HUES64 (cell line): ENCODE results near the gene CDKN2D. TPM values are rescaled to one million over a fixed set of nuclear protein-coding genes. Genes with fewer than 3 reads are reported as not detected.

Source experiments
- H3K27ac ChIP-seq: 2 replicates; pipeline ENCODE4 v1.7.0; 2013; ENCODE audit warnings: low read depth, low read length, inconsistent platforms
- H3K27me3 ChIP-seq: 2 replicates; pipeline ENCODE4 v1.6.1; 2013; ENCODE audit warnings: mild to moderate bottlenecking, low read length; ENCODE audit not compliant: insufficient read depth
- H3K36me3 ChIP-seq: 2 replicates; pipeline ENCODE4 v1.6.1; 2013; ENCODE audit warnings: mild to moderate bottlenecking, low read length; ENCODE audit not compliant: insufficient read depth
- H3K4me1 ChIP-seq: 2 replicates; pipeline ENCODE4 v1.6.1; 2013; ENCODE audit warnings: mild to moderate bottlenecking, low read length, moderate library complexity; ENCODE audit not compliant: insufficient read depth
- H3K4me3 ChIP-seq: 2 replicates; pipeline ENCODE4 v1.5.1; 2013; ENCODE audit warnings: mild to moderate bottlenecking, low read length, moderate library complexity
- H3K9ac ChIP-seq: 2 replicates; pipeline ENCODE4 v1.6.1; 2013; ENCODE audit warnings: mild to moderate bottlenecking, low read depth, low read length
- H3K9me3 ChIP-seq: 2 replicates; pipeline ENCODE4 v1.6.1; 2013; ENCODE audit warnings: low read depth, low read length; ENCODE audit not compliant: insufficient read depth
- WGBS: fragments of 150-250, 120-280 bp; methylation state at CpG from one replicate; pipeline ENCODE4 v1.1.7; 2013; ENCODE audit warnings: missing lambda C conversion rate; 5-methylcytosine and 5-hydroxymethylcytosine counted together
- polyA plus RNA-seq, 2 experiments: library from polyadenylated mRNA; stranded (reverse); fragments of 50-300 nt; gene quantifications; one replicate each; pipeline ENCODE4 v1.2.3, GENCODE V29; 2013

The CDKN2D gene
- polyA plus RNA-seq (2013, experiment 1 of 2): 2.4 TPM
- polyA plus RNA-seq (2013, experiment 2 of 2): 3.7 TPM

DNA sequence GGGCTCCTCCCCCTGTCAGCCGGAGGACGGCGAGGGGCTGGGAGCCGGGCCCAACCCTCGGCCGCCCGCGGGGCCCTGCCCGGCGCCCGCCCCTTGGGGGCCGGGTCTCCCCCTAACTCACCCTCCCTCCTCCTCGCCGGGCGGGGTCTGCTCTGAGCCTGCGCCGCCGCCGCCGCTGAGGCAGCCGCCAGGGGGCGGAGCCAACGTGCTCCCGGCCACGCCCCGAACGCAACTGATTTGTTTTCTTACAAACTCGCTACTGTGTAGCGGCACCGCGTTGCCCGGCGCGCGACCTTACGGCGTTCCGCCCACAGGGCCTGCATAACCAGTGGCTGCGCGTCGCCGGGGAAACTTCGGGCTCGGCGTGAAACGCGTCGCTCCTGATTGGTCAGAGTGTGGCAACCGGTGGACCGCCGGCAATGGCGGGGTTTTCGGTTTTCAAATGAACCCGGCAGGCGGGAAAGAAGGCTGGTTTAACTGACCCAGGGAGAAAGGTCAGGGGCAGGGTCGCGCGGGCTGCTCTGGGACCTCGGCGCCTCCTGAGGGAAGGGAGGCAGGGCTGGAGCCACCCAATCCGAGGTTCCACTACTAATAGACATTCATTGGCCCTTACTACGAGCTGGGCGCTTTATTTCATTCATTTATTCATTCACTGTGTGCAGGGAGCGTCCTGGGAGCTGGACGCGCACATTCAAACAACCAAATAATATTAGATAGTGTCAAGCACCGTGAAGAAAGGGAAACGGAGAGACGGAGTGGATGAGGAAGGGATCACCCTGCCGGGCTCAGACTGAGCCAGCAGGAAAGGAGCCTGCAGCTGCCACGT, at the start of gene CDKN2D:
CDKN2D (minus strand) TSS at position 154 of the 826 bp plus-strand sequence. CDS start 326 bp downstream, outside the sequence.
- Histone ChIP-seq H3K4me1 (0 out of 2 replicates have a peak, but pooled peaks cover 12% of the 10 kb centered on the region), H3K27ac (peak within 1 kb of the TSS; percentile 99), H3K9ac (peak within 1 kb of the TSS; percentile 97), H3K4me3 (peak within 1 kb of the TSS; percentile 85), H3K36me3 (peaks cover 4% of the 10 kb centered on the region), H3K9me3 (no peaks in the 10 kb centered on the region), H3K27me3 (peaks cover 22% of the 10 kb centered on the region)
- under 1% methylated on average over 69 of the region's 71 CpGs for WGBS

DNA sequence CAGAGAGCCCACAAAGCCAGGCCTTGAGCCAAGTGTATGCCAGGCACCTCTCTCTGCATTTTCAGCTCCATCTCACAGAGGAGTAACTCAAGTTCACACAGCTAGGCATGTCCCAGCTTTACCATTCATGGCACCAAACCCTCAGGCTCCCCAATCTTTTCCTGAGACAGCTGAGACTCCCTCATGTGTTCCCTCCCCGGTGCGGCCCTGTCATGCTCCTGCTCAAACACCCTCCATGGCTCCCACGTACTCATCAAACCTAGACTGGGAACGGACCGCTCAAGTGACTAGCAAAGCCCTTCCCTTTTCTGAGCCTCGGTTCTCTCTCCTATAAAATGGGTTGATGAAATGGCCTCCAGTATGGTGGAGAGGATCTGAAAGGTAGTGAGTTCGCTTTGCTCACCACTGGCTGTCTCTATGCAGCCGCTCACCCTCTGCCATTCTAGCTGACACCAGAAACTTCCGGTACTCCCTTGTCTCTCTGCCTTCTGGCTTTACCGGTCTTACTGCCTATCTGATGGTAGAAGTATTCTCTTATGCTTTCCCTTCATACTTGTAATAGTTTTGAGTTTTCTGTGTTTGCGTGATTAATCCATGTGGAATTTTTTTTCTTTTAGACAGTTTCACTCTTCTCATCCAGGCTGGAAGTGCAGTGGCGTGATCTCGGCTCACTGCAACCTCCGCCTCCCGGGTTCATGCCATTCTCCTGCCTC, 48.8 kb upstream of the CDKN2D start:
- H3K27me3 ChIP-seq: no peaks in the 10 kb centered on the region
- 97% methylated on average over 14 of the region's 15 CpGs for WGBS
- H3K9me3 ChIP-seq: no peaks in the 10 kb centered on the region
- H3K27ac ChIP-seq: no peak overlapping the region
- H3K36me3 ChIP-seq: no peaks in the 10 kb centered on the region
- no peaks in the 10 kb centered on the region for H3K4me1 ChIP-seq
- H3K9ac ChIP-seq: no peak overlapping the region
- H3K4me3 ChIP-seq: no peak overlapping the region

DNA sequence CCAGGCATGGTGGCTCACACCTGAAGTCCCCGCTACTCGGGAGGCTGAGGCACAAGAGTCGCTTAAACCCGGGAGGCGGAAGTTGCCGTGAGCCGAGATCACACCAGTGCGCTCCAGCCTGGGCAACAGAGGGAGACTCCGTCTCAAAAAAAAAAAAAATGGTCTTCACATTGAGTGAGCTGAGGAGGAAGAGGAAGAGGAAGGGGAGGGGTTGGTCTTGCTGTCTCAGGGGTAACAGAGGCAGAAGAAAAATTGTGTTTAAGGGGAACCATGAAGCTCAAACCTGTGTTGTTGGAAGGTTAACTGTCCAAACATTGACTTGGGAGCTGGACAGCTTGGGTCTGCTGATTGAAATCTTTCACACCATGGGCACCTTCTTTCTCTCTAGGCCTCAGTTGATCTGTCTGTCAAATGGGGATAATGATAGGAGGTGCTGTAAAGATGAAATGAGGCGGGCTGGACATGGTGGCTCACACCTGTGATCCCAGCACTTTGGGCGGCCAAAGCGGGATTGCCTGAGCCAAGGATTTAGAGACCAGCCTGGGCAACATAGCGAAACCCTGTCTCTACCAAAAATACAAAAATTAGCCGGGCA, 46.7 kb upstream of the CDKN2D start:
- no peaks in the 10 kb centered on the region for H3K36me3 ChIP-seq
- H3K4me1 ChIP-seq: no peaks in the 10 kb centered on the region
- 97% methylated on average over 14 of the region's 14 CpGs for WGBS
- no peak overlapping the region for H3K4me3 ChIP-seq
- no peaks in the 10 kb centered on the region for H3K9me3 ChIP-seq
- no peaks in the 10 kb centered on the region for H3K27me3 ChIP-seq
- H3K27ac ChIP-seq: no peak overlapping the region
- H3K9ac ChIP-seq: no peak overlapping the region

DNA sequence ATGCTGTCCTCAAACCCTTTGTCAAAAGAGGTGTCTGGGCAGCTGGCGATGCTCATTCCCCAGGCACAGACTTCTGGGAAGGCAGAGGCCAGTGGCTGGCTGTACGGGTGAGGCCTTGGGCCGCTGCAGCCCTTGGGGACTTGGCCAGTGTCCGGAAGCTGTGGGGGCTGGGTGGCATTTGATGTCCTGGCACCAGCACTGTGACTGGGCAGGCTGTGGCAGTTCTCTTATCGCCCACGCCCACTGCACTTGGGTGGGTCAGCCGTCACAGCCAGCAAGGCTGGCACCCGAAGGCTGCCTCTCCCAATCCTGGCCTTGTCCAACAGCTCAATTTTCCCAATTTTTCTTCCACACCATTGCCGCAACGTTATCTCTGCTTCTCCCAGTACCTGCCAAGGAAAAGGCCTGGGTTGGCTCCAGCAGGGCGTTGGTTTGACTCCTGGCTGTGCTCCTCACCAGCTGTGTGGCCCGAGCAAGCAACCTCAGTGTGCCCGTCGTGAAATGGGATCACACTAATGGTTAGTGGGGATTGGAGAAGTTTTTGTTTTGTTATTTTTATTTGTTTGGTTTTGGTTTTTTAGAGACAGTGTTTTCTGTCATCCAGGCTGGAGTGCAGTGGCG, 43.8 kb upstream of the CDKN2D start:
- Histone ChIP-seq H3K27ac (no peak overlapping the region), H3K9ac (no peak overlapping the region), H3K9me3 (no peaks in the 10 kb centered on the region), H3K4me1 (no peaks in the 10 kb centered on the region), H3K36me3 (no peaks in the 10 kb centered on the region), H3K27me3 (no peaks in the 10 kb centered on the region), H3K4me3 (no peak overlapping the region)
- 97% methylated on average over 15 of the region's 15 CpGs for WGBS

DNA sequence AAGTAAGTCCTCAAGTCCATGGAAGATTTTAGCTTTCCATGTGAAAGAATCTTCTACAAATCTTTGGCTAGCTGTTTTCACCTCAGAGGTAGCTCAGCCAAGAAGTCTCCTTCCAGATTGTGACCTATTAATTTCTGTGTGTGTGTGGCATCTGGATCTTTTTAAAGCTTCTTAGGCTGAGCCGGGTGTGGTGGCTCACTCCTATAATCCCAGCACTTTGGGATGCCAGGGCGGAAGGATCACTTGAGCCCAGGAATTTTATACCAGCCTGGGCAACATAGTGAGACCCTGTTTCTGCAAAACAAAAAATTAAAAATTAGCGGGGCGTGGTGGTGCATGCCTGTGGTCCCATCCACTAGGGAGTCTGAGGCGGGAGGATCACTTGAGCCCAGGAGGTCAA, 43.1 kb upstream of the CDKN2D start:
- Histone ChIP-seq H3K9ac (no peak overlapping the region), H3K9me3 (no peaks in the 10 kb centered on the region), H3K36me3 (no peaks in the 10 kb centered on the region), H3K27ac (no peak overlapping the region), H3K27me3 (no peaks in the 10 kb centered on the region), H3K4me3 (no peak overlapping the region), H3K4me1 (no peaks in the 10 kb centered on the region)
- WGBS: 97% methylated on average over 5 of the region's 5 CpGs

DNA sequence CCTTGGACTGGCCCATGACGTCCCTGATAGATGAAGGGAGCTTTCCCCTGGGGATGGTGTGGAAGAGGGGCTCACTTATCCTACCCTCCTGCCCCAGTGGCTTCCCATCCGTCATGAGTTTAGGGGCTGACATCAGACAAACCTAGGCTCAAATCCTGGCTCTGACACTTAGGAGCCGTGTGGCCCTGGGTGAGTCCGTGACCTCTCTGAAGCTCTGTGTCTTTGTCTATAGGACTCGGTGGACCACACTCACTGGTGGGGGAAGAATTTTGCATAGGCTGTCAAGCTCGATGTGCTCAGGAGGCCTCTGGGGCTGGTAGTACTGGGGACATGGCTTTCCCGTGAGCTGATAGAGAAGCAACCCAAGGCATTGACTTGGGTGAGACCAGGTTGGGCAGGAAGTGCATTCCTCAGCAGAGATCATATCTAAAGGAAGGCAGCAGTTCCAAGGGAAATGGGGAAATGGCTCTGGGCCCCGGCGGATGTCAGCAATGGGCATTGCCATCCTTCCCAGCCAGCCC, 35.7 kb upstream of the CDKN2D start:
- no peak overlapping the region for H3K9ac ChIP-seq
- H3K36me3 ChIP-seq: no peaks in the 10 kb centered on the region; the same call in 1 of the 2 replicates
- H3K27ac ChIP-seq: no peak overlapping the region; the same call in 1 of the 2 replicates
- no peaks in the 10 kb centered on the region for H3K27me3 ChIP-seq
- H3K9me3 ChIP-seq: no peaks in the 10 kb centered on the region
- H3K4me1 ChIP-seq: peaks cover 16% of the 10 kb centered on the region
- WGBS: 87% methylated on average over 8 of the region's 9 CpGs
- no peak overlapping the region for H3K4me3 ChIP-seq

DNA sequence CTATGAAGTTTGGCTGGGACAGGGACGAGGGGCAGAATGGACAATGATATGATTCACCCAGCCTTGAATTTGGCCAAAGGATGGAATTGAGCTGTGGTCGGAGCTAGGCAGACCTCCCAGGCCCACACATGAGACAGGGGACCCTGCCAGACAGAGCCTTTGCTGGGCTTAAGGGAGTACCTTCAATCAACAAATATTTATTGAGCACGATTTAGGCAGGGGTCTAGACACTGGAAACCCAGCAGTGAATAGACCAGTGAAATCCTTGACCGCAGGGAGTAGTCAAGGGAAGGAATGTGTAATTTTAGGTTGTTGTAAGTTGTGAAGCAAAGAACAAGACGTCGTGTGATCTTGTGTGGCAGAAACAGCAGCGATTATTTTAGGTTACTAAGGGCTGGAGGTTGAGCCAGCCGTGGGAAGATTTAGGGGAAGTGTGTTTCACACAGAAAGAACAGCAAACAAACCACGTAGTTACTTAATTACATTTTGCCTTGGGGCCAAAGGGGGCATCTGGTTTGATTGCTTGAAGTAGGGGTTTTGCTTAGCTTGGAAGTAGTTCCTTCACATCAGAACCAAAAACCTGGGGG, 35.2 kb upstream of the CDKN2D start:
- no peaks in the 10 kb centered on the region for H3K9me3 ChIP-seq
- H3K9ac ChIP-seq: no peak overlapping the region
- peak overlapping the region; percentile 52; the same call in 1 of the 2 replicates for H3K27ac ChIP-seq
- H3K27me3 ChIP-seq: no peaks in the 10 kb centered on the region
- peaks cover 16% of the 10 kb centered on the region for H3K4me1 ChIP-seq
- WGBS: 76% methylated on average over 8 of the region's 9 CpGs
- H3K36me3 ChIP-seq: no peaks in the 10 kb centered on the region; the same call in 1 of the 2 replicates
- H3K4me3 ChIP-seq: peak overlapping the region; percentile 97; the same call in 1 of the 2 replicates

DNA sequence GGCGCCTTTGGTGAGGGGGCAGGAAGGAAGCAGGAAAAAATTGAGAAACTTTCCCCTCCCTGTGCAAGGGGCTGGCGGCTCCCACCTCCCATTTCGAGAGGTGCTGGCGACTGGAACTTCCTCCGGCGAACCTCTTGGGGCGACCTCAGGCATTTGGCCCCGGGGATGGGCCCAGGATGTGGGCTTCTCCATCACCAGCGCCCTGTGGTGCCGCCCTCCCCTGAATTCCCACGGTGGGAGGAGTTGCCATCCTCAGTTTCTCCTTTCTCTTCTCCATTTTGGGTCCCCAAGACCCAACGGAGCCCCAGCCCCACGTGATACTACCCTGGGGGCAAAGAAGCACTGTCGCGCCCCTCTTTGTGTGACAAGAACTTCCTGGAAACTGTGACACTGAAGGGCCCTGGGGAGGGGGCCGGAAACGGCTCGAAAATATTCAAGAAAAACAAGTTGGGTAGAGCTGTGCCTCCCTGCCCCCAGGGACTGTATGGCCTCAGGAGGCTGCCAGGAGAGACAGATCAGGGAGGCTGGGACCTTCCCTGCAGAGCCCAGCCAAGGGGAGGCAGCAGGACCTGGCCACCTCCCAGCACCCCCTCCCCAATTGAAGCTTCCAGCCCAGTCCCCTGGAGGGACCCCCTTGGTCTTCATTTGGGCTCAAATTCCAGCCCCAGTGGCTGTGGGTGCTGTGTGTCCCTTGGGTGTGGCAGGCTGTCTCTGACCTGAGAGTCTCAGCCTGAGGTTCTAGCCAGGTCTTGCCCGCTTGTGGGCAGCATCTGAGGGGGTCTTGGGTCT, 34.5 kb upstream of the CDKN2D start:
- Histone ChIP-seq H3K36me3 (no peaks in the 10 kb centered on the region; the same call in 1 of the 2 replicates), H3K27me3 (no peaks in the 10 kb centered on the region), H3K4me1 (peaks cover 16% of the 10 kb centered on the region), H3K4me3 (peak overlapping the region; percentile 97), H3K27ac (peak overlapping the region; percentile 89), H3K9ac (peak overlapping the region; percentile 92), H3K9me3 (no peaks in the 10 kb centered on the region)
- 9% methylated on average over 18 of the region's 19 CpGs for WGBS

DNA sequence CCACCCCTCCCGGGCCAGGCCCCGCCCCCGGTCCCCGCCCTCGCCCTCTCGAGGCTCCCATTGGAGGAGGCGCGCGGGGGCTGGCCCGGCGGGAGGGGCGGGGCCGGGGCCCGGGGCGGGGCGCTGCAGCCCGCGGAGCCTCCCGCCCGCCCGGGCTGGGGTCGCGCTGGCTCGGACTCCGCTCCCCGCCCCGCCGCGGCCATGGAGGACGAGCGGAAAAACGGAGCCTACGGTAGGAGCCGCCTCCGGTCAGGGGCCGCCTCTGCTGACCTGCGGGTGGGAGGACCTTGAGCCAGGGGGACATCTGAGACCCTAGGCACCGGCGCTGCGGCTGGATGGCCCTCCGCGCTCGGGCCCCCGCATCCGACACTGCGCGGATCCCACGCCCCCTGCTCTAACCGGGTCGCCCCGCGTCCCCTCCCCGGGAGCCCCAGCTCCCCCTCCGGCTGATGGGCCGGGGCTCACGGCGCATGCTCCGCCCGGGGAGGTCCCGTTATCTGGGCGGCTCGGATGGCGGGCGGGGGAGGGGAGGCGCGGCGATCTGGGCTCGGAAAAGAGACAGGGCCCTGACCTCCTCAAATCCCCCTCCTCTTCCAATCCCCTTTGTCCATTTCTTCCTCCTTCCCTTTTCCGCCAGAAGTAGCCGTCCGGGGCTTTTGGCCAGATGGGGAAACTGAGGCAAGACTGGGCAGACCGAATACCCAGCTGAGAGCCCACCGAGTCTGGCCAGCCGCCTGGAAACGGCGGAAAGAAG, 33.7 kb upstream of the CDKN2D start:
- Histone ChIP-seq H3K36me3 (no peaks in the 10 kb centered on the region; the same call in 1 of the 2 replicates), H3K27me3 (no peaks in the 10 kb centered on the region), H3K27ac (peak overlapping the region; percentile 89), H3K9me3 (no peaks in the 10 kb centered on the region), H3K4me1 (peaks cover 16% of the 10 kb centered on the region), H3K9ac (peak overlapping the region; percentile 92), H3K4me3 (peak overlapping the region; percentile 97)
- WGBS: under 1% methylated on average over 76 of the region's 76 CpGs
